H1 (cell line): ENCODE results near the gene DISC1. TPM values are rescaled to one million over a fixed set of nuclear protein-coding genes. Genes with fewer than 3 reads are reported as not detected.

Source experiments
- CTCF ChIA-PET: fragments of 300-600 bp; sonication (Branson Sonifier 250); formaldehyde crosslinking; loops from one replicate; lab custom pipeline; 2021; ENCODE audit not compliant: partially characterized antibody; lab: Charles Lee
- POLR2A ChIA-PET: fragments of 300-600 bp; sonication (Branson Sonifier 250); formaldehyde crosslinking; loops from one replicate; lab custom pipeline; 2021; ENCODE audit warnings: inconsistent platforms; ENCODE audit not compliant: partially characterized antibody; lab: Charles Lee
- DNase-seq, 2 experiments: peaks; one replicate each; pipeline versions ENCODE4 v3.0.0 to v3.0.0-alpha.2; 2010 to 2022; ENCODE audit warnings: low spot score in 2 of 2, low read depth in 1 of 2, mixed read lengths in 1 of 2
- FAIRE-seq: peaks from 2 replicates; lab custom pipeline; 2011; peaks lifted over from hg19 to GRCh38; lab: Jason Lieb, UNC
- H2AFZ ChIP-seq: 2 replicates; pipeline ENCODE4 v1.8.1; 2012; ENCODE audit warnings: low read length, inconsistent platforms
- H2AK5ac ChIP-seq: 2 replicates; pipeline ENCODE4 v1.6.1; 2013; ENCODE audit warnings: low read depth, low read length
- H2BK120ac ChIP-seq: replicated peaks from 2 replicates; pipeline ENCODE3; 2013; ENCODE audit warnings: low read depth, low read length, inconsistent platforms
- H2BK12ac ChIP-seq: 2 replicates; pipeline ENCODE4 v1.6.1; 2013; ENCODE audit warnings: low read depth, low read length
- H2BK15ac ChIP-seq: 2 replicates; pipeline ENCODE4 v1.6.1; 2013; ENCODE audit warnings: low read length
- H2BK20ac ChIP-seq: 2 replicates; pipeline ENCODE4 v1.6.1; 2013; ENCODE audit warnings: low read length
- H2BK5ac ChIP-seq: 2 replicates; pipeline ENCODE4 v1.6.1; 2013; ENCODE audit warnings: low read depth, low read length
- H3K14ac ChIP-seq: 2 replicates; pipeline ENCODE4 v1.6.1; 2013; ENCODE audit warnings: inconsistent platforms; ENCODE audit not compliant: insufficient read length
- H3K18ac ChIP-seq: 2 replicates; pipeline ENCODE4 v1.6.1; 2013; ENCODE audit warnings: low read length; ENCODE audit errors: extremely low read depth
- H3K23ac ChIP-seq: 2 replicates; pipeline ENCODE4 v1.6.1; 2013; ENCODE audit warnings: inconsistent platforms; ENCODE audit not compliant: insufficient read length
- H3K23me2 ChIP-seq: 2 replicates; pipeline ENCODE4 v1.6.1; 2013; ENCODE audit warnings: low read depth, low read length
- H3K27ac ChIP-seq: 2 replicates; pipeline ENCODE4 v1.6.1; 2011; ENCODE audit warnings: low read depth, low read length, inconsistent platforms
- H3K27me3 ChIP-seq, 4 experiments: replicated peaks in 1 of 4; 1 replicate in 1 of 4; 2 replicates in 3 of 4; pipeline versions ENCODE4 v1.6.1 to v1.8.1; 2011 to 2013; ENCODE audit warnings: low read length in 3 of 4, mild to moderate bottlenecking in 3 of 4, inconsistent platforms in 2 of 4, mixed read lengths in 2 of 4, moderate library complexity in 1 of 4; ENCODE audit not compliant: control insufficient read depth in 3 of 4, insufficient read depth in 3 of 4; ENCODE audit errors: extremely low read depth in 1 of 4
- H3K36me3 ChIP-seq, 4 experiments: 2 replicates each; pipeline versions ENCODE4 v1.6.1 to v1.8.1; 2011 to 2013; ENCODE audit warnings: mild to moderate bottlenecking in 4 of 4, low read length in 3 of 4, moderate library complexity in 2 of 4, control low read depth in 1 of 4, inconsistent platforms in 1 of 4; ENCODE audit not compliant: insufficient read depth in 4 of 4, control insufficient read depth in 2 of 4
- H3K4ac ChIP-seq: replicated peaks from 2 replicates; pipeline ENCODE3; 2013; ENCODE audit warnings: low read length, low read depth, mixed read lengths, inconsistent platforms; ENCODE audit not compliant: insufficient read length
- H3K4me1 ChIP-seq, 4 experiments: replicated peaks in 1 of 4; 1 replicate in 1 of 4; 2 replicates in 3 of 4; pipeline versions ENCODE4 v1.6.1 to v1.8.1; 2011 to 2013; ENCODE audit warnings: low read length in 3 of 4, inconsistent platforms in 2 of 4, mixed read lengths in 1 of 4; ENCODE audit not compliant: insufficient read depth in 4 of 4, control insufficient read depth in 3 of 4
- H3K4me2 ChIP-seq, 2 experiments: 2 replicates each; pipeline versions ENCODE4 v1.6.1 to v1.8.1; 2011 to 2013; ENCODE audit warnings: low read depth in 2 of 2, low read length in 2 of 2, control low read depth in 1 of 2, inconsistent platforms in 1 of 2, mild to moderate bottlenecking in 1 of 2; ENCODE audit not compliant: insufficient read depth in 1 of 2
- H3K4me3 ChIP-seq, 4 experiments: fragments of 200-600, 300-600 bp in 1 of 4; sonication (generic), shearing (Covaris generic), sonication (Bioruptor Twin) in 1 of 4; 2 replicates each; pipeline versions ENCODE4 v1.5.1 to v1.8.1; 2011 to 2016; ENCODE audit warnings: low read length in 4 of 4, low read depth in 3 of 4, control low read depth in 2 of 4, inconsistent platforms in 2 of 4, mild to moderate bottlenecking in 2 of 4, mixed read lengths in 1 of 4, moderate library complexity in 1 of 4; ENCODE audit not compliant: insufficient read depth in 2 of 4; ENCODE audit errors: extremely low read depth in 1 of 4
- H3K56ac ChIP-seq: replicated peaks from 2 replicates; pipeline ENCODE3; 2013; ENCODE audit warnings: low read depth, mild to moderate bottlenecking, mixed read lengths, low read length, inconsistent platforms; ENCODE audit not compliant: insufficient read length
- H3K79me1 ChIP-seq: 2 replicates; pipeline ENCODE4 v1.6.1; 2013; ENCODE audit warnings: low read depth, low read length, control low read depth
- H3K79me2 ChIP-seq, 2 experiments: 2 replicates each; pipeline versions ENCODE4 v1.6.1 to v1.8.1; 2012 to 2013; ENCODE audit warnings: low read length in 2 of 2, mild to moderate bottlenecking in 2 of 2, inconsistent platforms in 1 of 2; ENCODE audit not compliant: insufficient read depth in 2 of 2, control insufficient read depth in 1 of 2
- H3K9ac ChIP-seq, 4 experiments: replicated peaks in 1 of 4; 1 replicate in 1 of 4; 2 replicates in 3 of 4; pipeline versions ENCODE4 v1.6.1 to v1.8.1; 2011 to 2013; ENCODE audit warnings: low read depth in 3 of 4, low read length in 3 of 4, control low read depth in 2 of 4, mild to moderate bottlenecking in 2 of 4, moderate library complexity in 2 of 4, inconsistent platforms in 1 of 4; ENCODE audit errors: extremely low read depth in 1 of 4
- H3K9me3 ChIP-seq, 2 experiments: 2 replicates each; pipeline versions ENCODE4 v1.6.1 to v1.8.1; 2012 to 2013; ENCODE audit warnings: mild to moderate bottlenecking in 2 of 2, moderate library complexity in 2 of 2, control low read depth in 1 of 2, inconsistent platforms in 1 of 2, low read depth in 1 of 2, low read length in 1 of 2, mixed read lengths in 1 of 2; ENCODE audit not compliant: insufficient read depth in 2 of 2
- H4K20me1 ChIP-seq, 2 experiments: replicated peaks in 1 of 2; 2 replicates each; pipeline versions ENCODE3 to v1.8.1; 2011 to 2013; ENCODE audit warnings: inconsistent platforms in 2 of 2, low read length in 2 of 2, mild to moderate bottlenecking in 1 of 2; ENCODE audit not compliant: insufficient read depth in 2 of 2, control insufficient read depth in 1 of 2
- H4K5ac ChIP-seq: 2 replicates; pipeline ENCODE4 v1.6.1; 2013; ENCODE audit warnings: low read length, low read depth, mixed read lengths, inconsistent platforms; ENCODE audit not compliant: insufficient read length
- H4K8ac ChIP-seq: 2 replicates; pipeline ENCODE4 v1.8.0; 2013; ENCODE audit warnings: mild to moderate bottlenecking, moderate library complexity, low read length, inconsistent platforms; ENCODE audit not compliant: insufficient read depth; ENCODE audit errors: extremely low read depth
- H4K91ac ChIP-seq: replicated peaks from 2 replicates; pipeline ENCODE3; 2013; ENCODE audit warnings: low read length, mixed read lengths, inconsistent platforms; ENCODE audit not compliant: insufficient read length
- ATF2 ChIP-seq: IDR thresholded peaks from 2 replicates; pipeline ENCODE4 v1.6.1; 2012; ENCODE audit warnings: low read length, inconsistent platforms
- ATF3 ChIP-seq: IDR thresholded peaks from 2 replicates; pipeline ENCODE4 v1.6.1; 2011; ENCODE audit warnings: low read depth, mild to moderate bottlenecking, low read length; ENCODE audit not compliant: insufficient read depth
- BACH1 ChIP-seq: IDR thresholded peaks from 2 replicates; pipeline ENCODE4 v1.6.1; 2012; ENCODE audit warnings: low read length, improper control_type of control experiment
- BRCA1 ChIP-seq: IDR thresholded peaks from 2 replicates; pipeline ENCODE4 v1.6.1; 2012; ENCODE audit warnings: low read depth, low read length, improper control_type of control experiment
- CBX5 ChIP-seq: fragments of 300-800, 300-1000 bp; sonication (generic); IDR thresholded peaks from 2 replicates; pipeline ENCODE4 v1.7.1; 2016; ENCODE audit warnings: antibody characterized with exemption, low read length, low read depth
- CBX8 ChIP-seq: fragments of 300-800, 300-1000 bp; sonication (generic); IDR thresholded peaks from 2 replicates; pipeline ENCODE4 v1.7.1; 2016; ENCODE audit warnings: low read depth, low read length, borderline replicate concordance
- GABPA ChIP-seq: IDR thresholded peaks from 2 replicates; pipeline ENCODE4 v1.6.1; 2011; ENCODE audit warnings: mild to moderate bottlenecking, low read length, moderate library complexity, borderline replicate concordance; ENCODE audit not compliant: insufficient read depth
- JUN ChIP-seq: IDR thresholded peaks from 2 replicates; pipeline ENCODE4 v1.6.1; 2011; ENCODE audit warnings: low read depth, mild to moderate bottlenecking, improper control_type of control experiment, low read length
- KDM5A ChIP-seq: fragments of 200-600 bp; IDR thresholded peaks from 2 replicates; pipeline ENCODE4 v1.7.1; 2012; ENCODE audit warnings: mild to moderate bottlenecking, low read length, inconsistent platforms, mixed read lengths
- RFX5 ChIP-seq: IDR thresholded peaks from 2 replicates; pipeline ENCODE4 v1.6.1; 2011; ENCODE audit warnings: low read depth, low read length, improper control_type of control experiment, borderline replicate concordance
- SP1 ChIP-seq: IDR thresholded peaks from 2 replicates; pipeline ENCODE4 v1.6.1; 2011; ENCODE audit warnings: low read depth, low read length
- SP4 ChIP-seq: IDR thresholded peaks from 2 replicates; pipeline ENCODE4 v1.6.1; 2012; ENCODE audit warnings: low read length, inconsistent platforms
- TCF12 ChIP-seq: IDR thresholded peaks from 2 replicates; pipeline ENCODE4 v1.6.1; 2011; ENCODE audit warnings: low read depth, mild to moderate bottlenecking, low read length
- YY1 ChIP-seq: IDR thresholded peaks from 2 replicates; pipeline ENCODE4 v1.6.1; 2011; ENCODE audit warnings: low read depth, mild to moderate bottlenecking, low read length
- WGBS, 2 experiments: shearing (Covaris generic) in 1 of 2; methylation state at CpG; one replicate each; pipeline versions ENCODE4 v1.1.6 to v1.1.7; 2013 to 2015; ENCODE audit warnings: low lambda C conversion rate in 2 of 2, mixed read lengths in 2 of 2, inconsistent platforms in 1 of 2, low coverage in 1 of 2, missing lambda C conversion rate in 1 of 2; ENCODE audit not compliant: insufficient replicate concordance in 2 of 2, insufficient coverage in 1 of 2, insufficient read length in 1 of 2; ENCODE audit errors: extremely low coverage in 1 of 2, missing lambda C conversion rate in 1 of 2; 5-methylcytosine and 5-hydroxymethylcytosine counted together
- polyA plus RNA-seq, 7 experiments: library from polyadenylated mRNA; depleted of rRNA in 3 of 7; stranded (reverse) in 5 of 7; unstranded in 2 of 7; fragments of >200 nt in 5 of 7; fragments of 200-250 nt in 2 of 7; gene quantifications; 1 replicate in 5 of 7; 2 replicates in 1 of 7; 4 replicates in 1 of 7; pipeline versions ENCODE4 v1.2.1 to v1.2.3, GENCODE V29; 2011 to 2013; ENCODE audit warnings: missing spikeins in 2 of 7, mixed read lengths in 2 of 7
- total RNA-seq: library from RNA; stranded (reverse); fragmentation: NEBNext Ultra II Directional; extraction: Animal tissue kit (Norgen Biotek cat#: 25700); gene quantifications from 2 replicates; pipeline ENCODE4 v1.2.1, GENCODE V29; 2021

Gene DISC1
- total and polyA plus RNA-seq, 2 of the 8 experiments (the other 6 are each of a cell fraction or from before 2014, with no cell fraction given): 1.1 to 3.5 TPM

DNA sequence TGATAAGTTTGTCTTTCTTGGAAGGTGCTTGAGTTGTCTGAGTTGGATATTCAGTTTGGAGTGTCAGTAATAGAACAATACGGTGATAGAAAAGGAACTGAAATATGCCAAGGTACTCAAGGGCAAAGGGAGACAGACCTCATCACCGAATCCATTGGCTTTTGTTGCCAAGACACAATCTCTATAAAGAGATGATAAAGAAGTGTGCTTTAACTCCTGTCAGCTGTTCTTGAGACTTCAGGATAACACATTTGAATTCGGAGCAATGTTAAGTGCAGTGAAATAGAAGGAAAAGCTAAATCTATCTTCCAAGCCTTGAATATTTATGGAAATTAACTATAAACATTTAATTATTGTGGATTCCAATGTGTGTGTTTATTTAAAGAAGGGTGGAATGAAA lies 194.7 kb downstream of the DISC1 start:
- WGBS, 2 experiments: 85% methylated on average over 3 of the region's 3 CpGs; no CpG with 5 or more reads in 1 of the 2 experiments
- no peak overlapping the region for H3K4me2 ChIP-seq
- no peak for TF ChIP-seq BRCA1
- TF ChIP-seq JUN: no peak
- TF ChIP-seq GABPA: no peak
- TF ChIP-seq RFX5: no peak
- no peak for TF ChIP-seq TCF12
- no peak for TF ChIP-seq SP1
- TF ChIP-seq CBX5: no peak
- TF ChIP-seq BACH1: no peak
- no peak for TF ChIP-seq CBX8
- TF ChIP-seq YY1: no peak
- TF ChIP-seq ATF2: no peak
- no peak for TF ChIP-seq KDM5A
- TF ChIP-seq ATF3: no peak
- TF ChIP-seq SP4: no peak

More for the DNA sequence above, 194.7 kb downstream of the DISC1 start:
- DNase-seq (no peak), FAIRE-seq (no peak)
- no peaks in the 10 kb centered on the region; the same call in 1 of the 2 replicates for H3K23me2 ChIP-seq
- no peak overlapping the region for H3K18ac ChIP-seq
- no peaks in the 10 kb centered on the region for H3K9me3 ChIP-seq
- no peak overlapping the region for H2BK20ac ChIP-seq
- H3K4me1 ChIP-seq: no peaks in the 10 kb centered on the region
- H3K9ac ChIP-seq: no peak overlapping the region
- ChIA-PET CTCF (interaction anchor here (0.7 to 2.3 kb wide), 3 partner anchors 13 to 309 kb away, joined by 3 to 10 read pairs (median 4); no protein-coding TSS in a partner anchor), POLR2A (no interaction called here)
- H3K14ac ChIP-seq: no peak overlapping the region
- H4K20me1 ChIP-seq: no peaks in the 10 kb centered on the region
- H3K27ac ChIP-seq: no peak overlapping the region
- H3K4ac ChIP-seq: no peak overlapping the region
- H2BK5ac ChIP-seq: no peak overlapping the region
- H2BK15ac ChIP-seq: no peak overlapping the region
- H2BK12ac ChIP-seq: no peak overlapping the region
- no peak overlapping the region for H2AK5ac ChIP-seq
- H3K79me2 ChIP-seq: no peaks in the 10 kb centered on the region
- no peak overlapping the region for H2AFZ ChIP-seq
- no peak overlapping the region for H3K56ac ChIP-seq
- no peak overlapping the region for H4K5ac ChIP-seq
- H3K4me3 ChIP-seq: no peak overlapping the region
- no peaks in the 10 kb centered on the region for H3K79me1 ChIP-seq
- H3K27me3 ChIP-seq: no peaks in the 10 kb centered on the region
- H3K36me3 ChIP-seq: no peaks in the 10 kb centered on the region
- H4K8ac ChIP-seq: no peak overlapping the region
- H4K91ac ChIP-seq: no peak overlapping the region
- H2BK120ac ChIP-seq: no peak overlapping the region
- no peak overlapping the region for H3K23ac ChIP-seq
